Skin of body (tissue), 2 donors: Measurements from ENCODE around the gene GRIK5. TPM values are rescaled to one million over a fixed set of nuclear protein-coding genes. Genes with fewer than 3 reads are reported as not detected.
"Not testable (repeated sequence)": the region's sequence is repeated elsewhere in the genome, so short reads cannot be mapped to it uniquely, and the experiment has no call there.

Experiments used
- DNase-seq: peaks from one replicate; lab custom pipeline; 2025; lab: John Stamatoyannopoulos, UW
- total RNA-seq: library from RNA; depleted of rRNA; stranded (reverse); fragments of >200 nt; gene quantifications from one replicate; pipeline ENCODE4 v1.2.3, GENCODE V29; 2014

The GRIK5 gene
- total RNA-seq, result 1.8 TPM

DNA sequence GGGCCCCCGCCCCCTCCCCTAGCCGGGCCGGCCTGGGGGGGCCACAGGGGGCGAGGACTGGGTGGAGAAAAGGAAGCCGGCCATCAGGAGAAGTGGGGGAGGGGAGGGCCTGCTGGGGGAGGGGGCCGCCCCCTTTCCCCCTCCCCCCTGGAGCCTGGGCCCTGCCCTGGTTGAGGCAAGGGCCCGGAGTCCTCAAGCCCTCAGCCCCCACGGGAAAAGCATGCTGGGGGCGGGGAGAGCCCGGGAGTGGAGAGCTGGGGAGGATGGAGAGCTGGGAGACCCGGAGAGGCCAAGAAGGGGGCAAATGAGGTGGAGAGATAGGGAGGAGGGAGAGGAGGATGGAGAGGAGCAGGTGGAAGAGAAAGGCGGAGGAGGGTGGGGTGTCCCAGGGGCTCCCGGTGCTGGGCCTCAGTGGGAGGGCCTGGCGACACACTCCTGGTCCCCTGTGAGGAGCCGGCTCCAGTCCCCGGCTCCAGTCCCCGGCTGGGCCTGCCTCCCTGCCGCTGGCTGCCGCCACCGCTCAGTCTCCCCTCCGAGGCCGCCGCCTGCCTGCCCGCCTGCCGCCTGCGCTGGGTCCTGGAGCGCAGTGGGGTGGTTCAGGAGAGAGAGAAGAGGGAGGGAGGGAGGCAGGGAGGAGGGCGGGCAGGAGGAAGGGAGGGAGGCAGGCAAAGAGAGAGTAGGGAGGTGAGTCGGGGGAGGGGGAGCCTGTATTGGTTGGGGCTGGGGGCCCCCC, at the start of gene GRIK5:
Gene GRIK5 (minus strand): TSS at position 588 of the 733 bp plus-strand sequence. CDS start 4,436 bp downstream, outside the sequence.
- no peak for DNase-seq

DNA sequence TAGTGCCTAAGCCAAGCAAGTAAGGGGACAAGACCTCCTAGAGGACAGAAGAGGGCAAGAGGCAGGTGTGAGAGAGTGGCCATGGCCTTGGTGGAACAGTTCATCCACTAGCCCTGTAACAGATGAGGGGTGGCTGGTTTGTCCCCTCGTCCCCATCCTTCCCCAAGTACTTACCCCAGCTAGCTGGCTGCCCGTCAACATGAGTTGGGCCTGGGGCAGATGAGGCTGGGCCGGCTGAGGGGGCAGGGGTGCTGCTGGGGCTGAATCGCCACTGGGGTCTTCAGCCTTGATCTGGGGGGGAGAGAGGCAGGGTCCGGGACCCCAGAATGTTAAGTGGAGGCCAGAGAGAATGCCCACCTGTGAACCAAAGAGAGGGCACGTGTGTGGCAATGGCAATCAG, 47.1 kb upstream of the GRIK5 start:
- DNase-seq, result no peak

- DNase-seq, result no peak
These were observed 46.5 kb upstream of the GRIK5 start for GRCh38 chr19:42116308-42117075.

- no peak for DNase-seq
These were observed 45.7 kb upstream of the GRIK5 start for GRCh38 chr19:42115705-42116104.

DNA sequence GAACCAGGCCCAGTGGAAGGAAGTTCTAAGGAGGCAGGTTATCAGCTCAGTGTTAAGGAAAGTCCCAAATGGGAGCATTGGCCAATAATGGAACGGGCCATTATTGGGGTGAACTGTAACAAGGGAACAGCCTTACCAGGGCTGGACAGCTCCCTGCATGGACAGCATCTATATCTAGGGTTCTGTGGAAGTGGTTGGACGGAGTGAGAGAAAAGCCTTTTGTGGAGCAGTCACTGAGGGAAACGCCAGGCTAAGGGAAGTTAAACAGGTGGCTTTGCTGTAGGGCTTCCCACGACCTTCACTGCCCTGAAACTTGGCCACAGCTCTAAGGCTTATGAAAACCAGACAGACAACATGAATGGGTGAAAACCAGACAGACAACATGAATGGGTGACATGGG, 45.2 kb upstream of the GRIK5 start:
- no peak for DNase-seq

GRCh38 chr19:42114412-42114811, 44.4 kb upstream of the GRIK5 start:
- DNase-seq, result no peak

DNA sequence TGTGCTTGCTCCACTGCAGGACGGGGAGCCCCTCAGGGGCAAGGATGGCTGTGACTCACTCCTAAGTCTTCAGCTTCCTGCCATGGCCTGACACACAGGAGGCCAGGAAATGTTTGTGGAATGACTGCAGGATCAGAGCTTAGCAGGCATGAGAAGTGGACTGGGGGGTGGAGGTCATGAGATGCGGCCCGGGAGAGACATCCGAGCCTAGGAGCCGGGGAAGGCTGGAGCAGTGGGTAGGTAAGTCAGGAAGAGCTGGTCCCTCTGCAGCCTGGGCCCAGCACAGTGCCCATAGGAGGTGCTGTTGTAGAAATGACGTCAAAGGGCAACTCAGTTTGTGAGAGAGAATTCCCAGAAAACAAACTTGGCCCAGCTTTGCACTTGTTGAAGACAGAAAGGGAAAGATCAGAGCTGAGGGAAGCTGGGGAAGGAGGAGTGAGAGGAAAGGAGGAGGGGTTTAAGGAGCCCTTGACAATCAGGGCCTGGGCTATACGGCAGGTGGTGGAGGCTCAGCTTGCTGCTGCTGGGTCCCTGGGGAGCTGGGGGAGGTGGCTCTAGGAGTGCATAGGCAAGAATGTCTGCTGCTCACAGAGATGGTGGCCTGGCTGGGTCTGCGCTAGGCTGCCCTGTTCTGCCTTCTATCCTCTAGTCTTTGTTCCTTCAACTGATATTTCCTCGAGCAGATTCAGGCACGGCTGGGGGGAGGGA, 43.8 kb upstream of the GRIK5 start:
- no peak for DNase-seq

DNA sequence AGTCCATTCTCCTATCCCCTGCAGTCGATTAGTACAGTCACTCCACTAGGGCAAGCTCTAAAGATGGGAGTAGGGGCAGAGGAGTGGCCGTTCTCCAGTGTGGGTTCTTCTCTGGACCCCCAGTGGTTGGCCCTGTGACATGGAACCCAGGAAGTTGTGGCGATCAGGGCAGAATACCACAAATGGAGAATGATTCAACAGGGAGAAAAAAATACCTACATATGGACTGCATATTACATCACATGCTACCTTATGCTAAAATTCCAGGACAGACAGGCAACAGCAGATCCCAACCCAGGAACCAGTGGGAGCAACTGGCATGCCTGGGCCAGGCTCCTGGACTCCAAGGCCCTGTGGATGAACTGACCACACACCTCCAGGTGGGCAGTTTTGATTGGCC, 41.8 kb upstream of the GRIK5 start:
- no peak for DNase-seq

DNA sequence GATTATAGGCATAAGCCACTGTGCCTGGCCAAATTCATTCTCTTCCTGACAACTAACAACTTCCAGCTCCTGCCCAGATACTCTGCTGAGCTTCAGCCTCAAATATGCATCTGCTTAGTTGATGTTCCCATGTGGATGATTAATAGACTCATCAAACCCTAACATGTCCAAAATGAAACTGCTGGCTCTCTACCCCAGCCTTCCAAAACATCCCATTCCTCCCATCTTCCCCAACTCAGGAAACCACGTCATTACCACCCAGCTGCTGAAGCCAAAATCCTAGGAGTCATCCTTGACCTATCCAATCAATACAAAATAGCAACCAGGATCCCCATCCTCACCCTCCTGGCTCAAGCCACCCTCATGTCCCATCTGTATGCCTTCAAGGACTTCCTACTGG, 41.4 kb upstream of the GRIK5 start:
- no peak for DNase-seq

DNA sequence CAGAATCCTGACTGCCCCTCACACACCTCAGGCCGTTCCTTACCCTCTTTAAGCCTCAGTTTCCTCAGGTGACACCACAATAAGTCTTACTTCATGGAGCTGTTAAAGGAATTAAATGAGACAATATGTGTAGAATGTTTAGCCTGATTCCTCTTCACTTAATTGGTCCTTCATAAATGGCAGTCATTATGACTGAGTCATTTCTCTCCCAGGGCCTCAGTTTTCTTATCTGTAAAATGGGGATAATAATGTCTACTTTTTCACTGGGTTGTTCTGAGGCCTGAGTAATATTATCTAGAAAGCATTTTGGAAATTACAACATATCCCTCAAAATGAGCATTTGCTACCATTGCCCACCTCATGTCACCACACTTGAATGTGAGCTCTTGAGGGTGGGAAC, 40.7 kb upstream of the GRIK5 start:
- no peak for DNase-seq

DNA sequence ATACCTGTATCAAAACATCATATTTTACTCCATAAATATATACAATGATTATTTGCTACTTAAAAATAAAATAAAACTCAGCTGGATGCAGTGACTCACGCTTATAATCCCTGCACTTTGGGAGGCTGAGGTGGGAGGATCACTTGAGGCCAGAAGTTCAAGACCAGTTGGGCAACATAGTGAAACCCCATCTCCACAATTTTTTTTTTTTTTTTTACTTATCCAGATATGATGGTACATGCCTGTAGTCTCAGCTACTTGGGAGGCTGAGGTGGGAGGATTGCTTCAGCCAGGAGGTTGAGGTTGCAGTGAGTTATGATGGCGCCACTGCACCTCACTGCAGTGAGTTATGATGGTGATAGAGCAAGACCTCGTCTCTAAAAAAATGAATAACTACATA, 39.9 kb upstream of the GRIK5 start:
- no peak for DNase-seq

DNA sequence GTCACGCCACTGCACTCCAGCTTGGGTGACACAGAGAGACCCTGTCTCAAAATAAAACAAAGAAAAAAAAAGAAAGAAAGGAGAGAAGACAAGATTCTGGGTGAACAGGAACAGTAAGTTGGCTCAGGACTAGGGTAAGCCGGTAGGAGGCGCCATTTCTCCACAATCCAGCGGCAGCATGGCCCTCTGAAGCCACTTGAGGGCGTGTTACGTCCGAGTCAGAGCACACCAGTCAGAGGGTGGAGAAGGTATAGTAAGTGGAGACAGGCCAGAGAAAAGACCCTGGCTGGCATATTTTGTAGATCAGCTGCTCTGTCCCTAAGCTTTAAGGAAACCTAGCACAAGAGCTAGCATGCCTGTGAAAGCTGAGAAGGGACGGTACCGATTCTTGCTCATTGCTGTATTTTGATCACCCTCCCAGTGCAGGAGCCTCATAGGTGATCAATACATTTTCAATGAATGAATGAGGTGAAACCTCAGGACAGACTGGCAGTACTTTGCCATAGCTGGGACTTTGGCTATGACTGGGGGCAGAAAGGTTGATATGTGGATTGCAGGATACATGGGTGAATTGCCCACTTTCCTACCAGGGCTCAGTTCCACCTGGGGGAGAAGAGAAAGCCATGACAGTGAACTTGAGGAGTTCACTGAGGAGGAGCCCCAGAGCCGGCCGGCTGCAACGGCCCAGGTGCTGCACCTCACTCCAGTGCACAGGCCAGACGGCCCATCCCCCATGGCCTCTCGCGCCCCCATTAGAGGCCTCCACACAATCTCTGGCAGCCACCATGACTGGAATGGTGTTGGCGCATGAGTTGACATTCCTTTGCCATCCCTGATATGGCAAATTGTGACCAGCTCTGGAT, 38.8 kb upstream of the GRIK5 start:
- peak; percentile 38 for DNase-seq

DNA sequence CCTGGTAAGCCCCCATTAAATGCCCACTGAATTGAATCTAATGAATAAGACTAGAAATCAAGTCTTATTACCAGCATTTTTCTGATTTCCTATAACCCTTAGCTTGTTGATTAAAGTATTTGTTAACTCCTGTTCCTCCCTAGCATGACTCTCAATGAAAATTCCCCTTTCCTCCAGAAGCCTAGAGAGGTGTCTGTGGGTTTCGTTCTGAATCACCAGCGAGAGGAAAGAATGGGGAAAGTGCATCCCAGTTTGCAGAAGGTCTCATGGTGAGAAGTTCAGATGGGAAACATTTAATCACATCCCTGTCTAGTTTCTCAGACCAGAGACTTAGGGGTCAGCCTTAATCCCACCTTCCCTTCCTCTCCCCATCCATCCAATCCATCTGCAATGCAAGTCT, 35.4 kb upstream of the GRIK5 start:
- DNase-seq, result no peak

DNA sequence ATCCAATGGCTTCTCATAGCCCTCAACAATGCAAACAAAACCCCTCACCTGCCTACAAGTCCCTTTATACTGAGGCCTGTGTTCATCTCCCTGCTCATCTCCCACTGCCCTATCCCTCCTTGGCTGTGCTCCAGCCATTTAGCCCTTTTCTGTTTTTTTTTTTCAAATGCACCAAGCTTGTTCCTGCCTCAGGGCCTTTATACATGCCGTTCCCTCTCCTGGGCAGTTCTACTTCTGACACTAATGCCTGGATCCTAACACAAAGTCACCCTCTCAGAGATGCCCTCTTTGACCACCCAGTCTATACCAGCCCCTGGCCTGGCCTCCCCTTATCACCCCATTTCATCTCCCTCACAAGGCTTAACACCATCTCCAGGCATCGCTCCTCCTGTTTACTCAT, 32.9 kb upstream of the GRIK5 start:
- DNase-seq, result no peak

- not testable (repeated sequence) for DNase-seq
These were observed 30.2 kb upstream of the GRIK5 start for GRCh38 chr19:42100241-42100640.

- no peak for DNase-seq
These were observed 29.4 kb upstream of the GRIK5 start for GRCh38 chr19:42099336-42099925.

GRCh38 chr19:42098781-42099180, 28.8 kb upstream of the GRIK5 start:
- DNase-seq, result no peak

GRCh38 chr19:42097461-42097860, 27.5 kb upstream of the GRIK5 start:
- no peak for DNase-seq

- DNase-seq, result no peak
These were observed 26.3 kb upstream of the GRIK5 start for GRCh38 chr19:42096255-42096837.

DNA sequence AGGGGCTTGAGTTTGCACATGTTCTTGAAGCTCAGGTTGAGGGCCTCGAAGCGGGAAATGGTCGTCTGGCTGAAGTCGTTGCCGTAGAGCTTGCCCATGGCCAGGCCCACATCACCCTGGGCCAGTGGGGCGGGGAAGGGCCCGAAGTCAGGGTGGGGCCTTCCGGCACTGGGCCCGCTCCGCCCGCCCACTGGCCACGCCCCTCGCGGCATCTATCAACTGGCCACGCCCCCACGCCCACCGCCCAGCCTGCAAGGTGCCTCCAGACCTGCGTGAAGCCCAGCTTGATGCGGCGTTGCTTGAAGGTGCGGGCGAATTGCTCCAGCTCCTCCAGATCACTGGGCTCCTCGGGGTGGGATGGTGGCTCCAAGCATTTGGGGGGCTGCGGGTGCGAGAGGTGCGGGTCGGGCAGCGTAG, 25.8 kb upstream of the GRIK5 start:
- no peak for DNase-seq
